Measurements from ENCODE around the gene ATP11A. TPM values are rescaled to one million over a fixed set of nuclear protein-coding genes. Genes with fewer than 3 reads are reported as not detected.

The ATP11A gene
- total RNA-seq, 1 experiment from 2014 or later: 232 TPM

GRCh38 chr13:112907286-112907685, 217.4 kb downstream of the ATP11A start:
- Mint-ChIP-seq H3K27ac (ENCODE audit: unreplicated experiment) (no peak overlapping the region), H3K9me3 (ENCODE audit: unreplicated experiment) (no peaks in the 10 kb centered on the region), H3K4me1 (ENCODE audit: low read depth, unreplicated experiment) (peaks cover 14% of the 10 kb centered on the region), H3K36me3 (ENCODE audit: insufficient read depth, unreplicated experiment) (peaks cover 7% of the 10 kb centered on the region), H3K4me3 (ENCODE audit: unreplicated experiment) (no peak overlapping the region), H3K27me3 (ENCODE audit: insufficient read depth, unreplicated experiment) (no peaks in the 10 kb centered on the region)
- CTCF ChIA-PET: interaction anchor here (1.5 to 1.8 kb wide), 2 partner anchors 21 to 24 kb away, joined by 3 to 9 read pairs; no protein-coding TSS in a partner anchor
- Histone ChIP-seq H3K4me3 (ENCODE audit: low read depth, low read length) (no peak overlapping the region), H3K4me1 (peaks cover 18% of the 10 kb centered on the region; the same call in 1 of the 2 replicates), H3K9me3 (peaks cover 12% of the 10 kb centered on the region), H3K36me3 (ENCODE audit: control insufficient read depth, insufficient read depth, low read length) (peaks cover 6% of the 10 kb centered on the region; the same call in 1 of the 2 replicates), H3K27me3 (replicated peaks; ENCODE audit: control insufficient read depth, insufficient read depth, low read length) (no peaks in the 10 kb centered on the region)
- POLR2A ChIA-PET: no interaction called here
- DNase-seq: no peak
- BruUV-seq (replicated peaks): no TSS peak
- TF ChIP-seq CTCF (IDR thresholded peaks at IDR 0.05; ENCODE audit: insufficient read depth in 1 of 2, low read depth in 1 of 2, low read length in 1 of 2, severe bottlenecking in 1 of 2, unreplicated experiment in 1 of 2): no peak
- intact Hi-C loops (cut with micrococcal nuclease; ENCODE audit: unreplicated experiment): loop anchor here (2.0 kb wide), 1 partner anchor 24 kb away; no protein-coding TSS in a partner anchor

- Histone ChIP-seq H3K4me1 (peaks cover 18% of the 10 kb centered on the region; the same call in 1 of the 2 replicates), H3K9me3 (peaks cover 12% of the 10 kb centered on the region), H3K36me3 (ENCODE audit: control insufficient read depth, insufficient read depth, low read length) (peaks cover 6% of the 10 kb centered on the region; the same call in 1 of the 2 replicates), H3K4me3 (ENCODE audit: low read depth, low read length) (no peak overlapping the region), H3K27me3 (replicated peaks; ENCODE audit: control insufficient read depth, insufficient read depth, low read length) (no peaks in the 10 kb centered on the region)
- H3K36me3 Mint-ChIP-seq (ENCODE audit: insufficient read depth, unreplicated experiment): peaks cover 7% of the 10 kb centered on the region
- H3K27me3 Mint-ChIP-seq (ENCODE audit: insufficient read depth, unreplicated experiment): no peaks in the 10 kb centered on the region
- H3K9me3 Mint-ChIP-seq (ENCODE audit: unreplicated experiment): no peaks in the 10 kb centered on the region
- BruUV-seq (replicated peaks): no TSS peak
- TF ChIP-seq CTCF (IDR thresholded peaks at IDR 0.05; ENCODE audit: insufficient read depth in 1 of 2, low read depth in 1 of 2, low read length in 1 of 2, severe bottlenecking in 1 of 2, unreplicated experiment in 1 of 2): no peak
- ChIA-PET POLR2A (no interaction called here), CTCF (no interaction called here)
- H3K27ac Mint-ChIP-seq (ENCODE audit: unreplicated experiment): no peak overlapping the region
- no peak for DNase-seq
- H3K4me1 Mint-ChIP-seq (ENCODE audit: low read depth, unreplicated experiment): peaks cover 14% of the 10 kb centered on the region
- H3K4me3 Mint-ChIP-seq (ENCODE audit: unreplicated experiment): no peak overlapping the region
- intact Hi-C loops (cut with micrococcal nuclease; ENCODE audit: unreplicated experiment): loop anchor here (2.0 kb wide), 1 partner anchor 23 kb away; no protein-coding TSS in a partner anchor
These were observed 218.1 kb downstream of the ATP11A start for GRCh38 chr13:112907871-112908331.

- Histone ChIP-seq H3K9me3 (peaks cover 12% of the 10 kb centered on the region), H3K36me3 (ENCODE audit: control insufficient read depth, insufficient read depth, low read length) (peaks cover 6% of the 10 kb centered on the region; the same call in 1 of the 2 replicates), H3K27me3 (replicated peaks; ENCODE audit: control insufficient read depth, insufficient read depth, low read length) (no peaks in the 10 kb centered on the region), H3K4me3 (ENCODE audit: low read depth, low read length) (no peak overlapping the region), H3K4me1 (peaks cover 18% of the 10 kb centered on the region; the same call in 1 of the 2 replicates)
- intact Hi-C loops (cut with micrococcal nuclease; ENCODE audit: unreplicated experiment): no loop called here
- Mint-ChIP-seq H3K27ac (ENCODE audit: unreplicated experiment) (no peak overlapping the region), H3K4me1 (ENCODE audit: low read depth, unreplicated experiment) (peaks cover 14% of the 10 kb centered on the region), H3K36me3 (ENCODE audit: insufficient read depth, unreplicated experiment) (peaks cover 7% of the 10 kb centered on the region), H3K27me3 (ENCODE audit: insufficient read depth, unreplicated experiment) (no peaks in the 10 kb centered on the region), H3K9me3 (ENCODE audit: unreplicated experiment) (no peaks in the 10 kb centered on the region), H3K4me3 (ENCODE audit: unreplicated experiment) (no peak overlapping the region)
- DNase-seq: no peak
- ChIA-PET CTCF (no interaction called here), POLR2A (no interaction called here)
- TF ChIP-seq CTCF (IDR thresholded peaks at IDR 0.05; ENCODE audit: insufficient read depth in 1 of 2, low read depth in 1 of 2, low read length in 1 of 2, severe bottlenecking in 1 of 2, unreplicated experiment in 1 of 2): no peak
- no TSS peak for BruUV-seq (replicated peaks)
These were observed 218.5 kb downstream of the ATP11A start for GRCh38 chr13:112908342-112908741.

Measured in Caco-2 (cell line).